Testis (tissue), 3 donors: Measurements from ENCODE around the gene GFY. TPM values are rescaled to one million over a fixed set of nuclear protein-coding genes. Genes with fewer than 3 reads are reported as not detected.
"Not testable (repeated sequence)": the region's sequence is repeated elsewhere in the genome, so short reads cannot be mapped to it uniquely, and the experiment has no call there.

Experiments used
- DNase-seq: peaks from one replicate; pipeline ENCODE4 v3.0.0-alpha.2; 2019
- H3K27ac ChIP-seq, 2 donors: fragments of 200-600 bp; sonication (generic); one replicate each; pipeline ENCODE4 v1.5.1; 2019
- H3K27me3 ChIP-seq: fragments of 200-600 bp; sonication (generic); one replicate; pipeline ENCODE4 v1.5.1; 2019
- H3K36me3 ChIP-seq: fragments of 200-600 bp; sonication (generic); one replicate; pipeline ENCODE4 v1.5.1; 2017; ENCODE audit warnings: low read depth; ENCODE audit errors: missing control alignments
- H3K4me1 ChIP-seq: fragments of 200-600 bp; sonication (generic); one replicate; pipeline ENCODE4 v1.5.1; 2019
- H3K4me3 ChIP-seq, 2 donors: fragments of 200-600 bp; sonication (generic); one replicate each; pipeline ENCODE4 v1.5.1; 2017 to 2019
- H3K9me3 ChIP-seq: fragments of 200-600 bp; sonication (generic); one replicate; pipeline ENCODE4 v1.5.1; 2017
- CTCF ChIP-seq, 3 experiments: fragments of 450-650 bp in 2 of 3; fragments of 200-600 bp in 1 of 3; sonication (generic) in 1 of 3; IDR thresholded peaks; one replicate each; pipeline ENCODE4 v1.5.1; 2016 to 2019; ENCODE audit warnings: antibody characterized with exemption in 3 of 3, mild to moderate bottlenecking in 2 of 3, moderate library complexity in 1 of 3
- POLR2A ChIP-seq: fragments of 450-650 bp; IDR thresholded peaks from one replicate; pipeline ENCODE4 v1.6.1; 2017; ENCODE audit warnings: antibody characterized with exemption, mild to moderate bottlenecking, moderate library complexity
- WGBS, 2 donors: methylation state at CpG; one replicate each; pipeline ENCODE4 v1.1.5; 2018; 5-methylcytosine and 5-hydroxymethylcytosine counted together
- intact Hi-C: fragments of 100-400 bp; cut with DNase I; formaldehyde crosslinking; loops from one replicate; pipeline ENCODE4 v1.15.1; 2023; ENCODE audit warnings: low total_unique reads
- polyA plus RNA-seq: library from polyadenylated mRNA; stranded (reverse); fragments of 350-450 nt; fragmentation: Illumina TruSeq; extraction: RNeasy Lipid Tissue Mini Kit (QIAGEN cat#74804); gene quantifications from one replicate; pipeline ENCODE4 v1.2.3, GENCODE V29; 2014; ENCODE audit warnings: low read depth, low replicate concordance; ENCODE audit not compliant: insufficient read depth
- total RNA-seq, 2 donors: library from RNA; depleted of rRNA; stranded (reverse); fragments of >200 nt; gene quantifications; one replicate each; pipeline ENCODE4 v1.2.3, GENCODE V29; 2016

The GFY gene
- total and polyA plus RNA-seq, 3 donors from 2014 or later: 0.24 to 0.80 (median 0.62) TPM

- peaks cover 13% of the 10 kb centered on the region for H3K4me1 ChIP-seq
- no peaks in the 10 kb centered on the region for H3K36me3 ChIP-seq
- peak overlapping the region in 1 of 2 donors; percentile 54 for H3K27ac ChIP-seq
- H3K9me3 ChIP-seq: no peaks in the 10 kb centered on the region
- H3K27me3 ChIP-seq: no peaks in the 10 kb centered on the region
- no peak for TF ChIP-seq POLR2A
- TF ChIP-seq CTCF (IDR thresholded peaks at IDR 0.05): no peak
- H3K4me3 ChIP-seq: no peak overlapping the region
- WGBS, 2 donors: 70 to 89% methylated on average over 3 to 8 of the region's 8 CpGs
- no peak for DNase-seq
- intact Hi-C loops: no loop called here
Observed at GRCh38 chr19:49470615-49470978, 45.4 kb downstream of the GFY start.

DNA sequence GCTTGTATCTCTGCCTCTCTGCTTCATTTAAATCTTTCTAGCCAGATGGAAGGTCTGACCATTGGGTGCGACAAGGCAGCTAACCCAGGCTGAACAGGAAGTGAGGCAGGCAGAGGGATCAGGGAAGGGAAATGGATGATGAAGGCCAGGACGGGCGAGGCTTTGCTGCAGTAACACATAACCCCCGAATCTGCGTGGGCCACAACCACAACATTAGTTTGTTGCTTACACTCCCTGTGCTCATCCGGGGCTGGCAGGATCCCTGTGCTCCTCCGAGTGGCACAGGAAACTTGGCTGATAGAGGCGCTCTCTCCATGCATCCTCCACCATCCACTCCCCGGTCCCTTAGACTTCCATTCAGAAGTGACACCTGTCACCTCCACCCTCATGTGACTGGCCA is 47.7 kb downstream of the GFY start:
- no peak for TF ChIP-seq CTCF (IDR thresholded peaks at IDR 0.05)
- no peak for TF ChIP-seq POLR2A
- Histone ChIP-seq H3K36me3 (no peaks in the 10 kb centered on the region), H3K4me3 (no peak overlapping the region), H3K27me3 (no peaks in the 10 kb centered on the region), H3K4me1 (peaks cover 13% of the 10 kb centered on the region), H3K27ac (no peak overlapping the region), H3K9me3 (no peaks in the 10 kb centered on the region)
- 78 to 83% methylated on average over 7 to 9 of the region's 9 CpGs for WGBS, 2 donors
- DNase-seq: no peak
- intact Hi-C loops: no loop called here

DNA sequence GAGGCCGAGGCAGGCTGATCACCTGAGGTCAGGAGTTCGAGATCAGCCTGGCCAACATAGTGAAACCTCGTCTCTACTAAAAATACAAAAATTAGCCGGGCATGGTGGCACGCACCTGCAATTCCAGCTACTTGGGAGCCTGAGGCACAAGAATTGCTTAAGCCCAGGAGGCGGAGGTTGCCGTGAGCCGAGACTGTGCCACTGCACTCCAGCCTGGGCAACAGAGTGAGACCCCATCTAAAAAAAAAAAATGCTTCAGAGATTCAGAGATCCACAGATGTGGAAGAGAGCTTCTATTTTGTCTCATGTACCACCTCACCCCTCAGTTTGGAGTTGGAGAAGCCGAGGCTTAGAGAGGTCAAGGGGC is 48.3 kb downstream of the GFY start:
- peak overlapping the region in 1 of 2 donors; percentile 83 for H3K27ac ChIP-seq
- intact Hi-C loops, H3K27me3 ChIP-seq, H3K36me3 ChIP-seq, H3K9me3 ChIP-seq, H3K4me3 ChIP-seq, DNase-seq: not testable (repeated sequence)
- peaks cover 13% of the 10 kb centered on the region for H3K4me1 ChIP-seq
- WGBS, 2 donors: 73 to 82% methylated on average over 9 of the region's 9 CpGs

DNA sequence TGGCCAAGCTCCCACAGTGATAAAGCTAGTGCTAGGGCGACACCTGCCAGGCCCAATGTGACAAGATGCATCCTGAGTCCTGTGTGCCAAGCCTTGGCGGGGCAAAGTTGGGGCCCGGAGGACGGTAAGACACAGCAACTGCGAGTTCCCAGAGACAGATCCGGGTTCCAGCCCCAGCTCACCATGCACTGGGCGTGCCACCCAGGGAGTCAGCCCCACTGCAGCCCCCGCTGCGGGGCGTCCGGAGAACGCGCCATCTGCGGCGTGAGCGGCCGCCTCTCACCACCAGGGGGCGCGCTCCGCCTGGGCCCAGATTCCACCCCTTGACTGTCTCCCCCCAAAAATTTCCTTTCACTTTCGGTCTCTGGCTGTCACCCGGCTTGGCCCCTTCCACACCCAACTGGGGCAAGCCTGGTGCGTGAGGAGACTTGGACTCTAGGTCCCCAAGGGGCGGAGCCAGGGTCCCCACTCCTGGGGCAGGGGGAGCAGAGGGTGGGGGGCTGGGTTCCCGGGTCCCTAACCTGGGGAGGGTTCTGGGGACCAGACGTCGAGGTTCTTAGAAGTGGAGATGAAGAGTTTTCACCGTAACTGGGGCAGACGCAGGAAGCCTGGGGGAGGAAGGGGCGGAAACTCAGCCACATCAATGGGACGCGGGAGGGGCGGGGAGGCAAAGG is 48.8 kb downstream of the GFY start, which contains the start of gene FLT3LG:
Gene FLT3LG (plus strand): TSS at position 348 of the 674 bp plus-strand sequence. CDS start 425 bp downstream, outside the sequence.
- Histone ChIP-seq H3K27me3 (no peaks in the 10 kb centered on the region), H3K27ac (peak within 1 kb of the TSS; percentile 60 to 83), H3K4me1 (peaks cover 11% of the 10 kb centered on the region), H3K36me3 (no peaks in the 10 kb centered on the region), H3K4me3 (peak within 1 kb of the TSS; percentile 47 to 63), H3K9me3 (no peaks in the 10 kb centered on the region)
- WGBS, 2 donors: 3 to 12% methylated on average over 14 to 33 of the region's 33 CpGs
- intact Hi-C loops: no loop called here
- peak; percentile 66 for DNase-seq
- peak; percentile 97 to 100 (median 97) for TF ChIP-seq CTCF (IDR thresholded peaks at IDR 0.05)
- no peak for TF ChIP-seq POLR2A

DNA sequence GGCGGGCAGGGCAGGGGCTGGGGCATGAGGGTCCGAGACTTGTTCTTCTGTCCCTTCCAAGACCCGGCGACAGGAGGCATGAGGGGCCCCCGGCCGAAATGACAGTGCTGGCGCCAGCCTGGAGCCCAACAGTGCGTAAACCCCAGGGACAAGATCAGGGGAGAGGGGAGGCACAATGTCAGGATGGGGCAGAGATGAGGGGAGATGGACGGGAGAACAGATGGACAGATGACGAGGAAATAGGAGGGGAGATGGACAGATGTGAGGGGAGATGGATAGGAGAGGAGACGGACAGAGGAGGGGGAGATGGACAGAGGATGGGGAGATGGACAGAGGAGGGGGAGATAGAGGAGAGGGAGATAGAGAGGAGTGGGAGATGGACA is 49.3 kb downstream of the GFY start:
- Histone ChIP-seq H3K36me3 (no peaks in the 10 kb centered on the region), H3K27me3 (no peaks in the 10 kb centered on the region), H3K9me3 (no peaks in the 10 kb centered on the region), H3K4me3 (peak overlapping the region; percentile 47 to 63), H3K4me1 (peaks cover 8% of the 10 kb centered on the region), H3K27ac (peak overlapping the region; percentile 60 to 83)
- WGBS, 2 donors: 20 to 34% methylated on average over 11 of the region's 11 CpGs
- TF ChIP-seq POLR2A (no peak), CTCF (IDR thresholded peaks at IDR 0.05) (no peak)
- intact Hi-C loops: no loop called here
- DNase-seq: no peak
